Measurements from ENCODE around the gene CTSC.

Gene CTSC

DNA sequence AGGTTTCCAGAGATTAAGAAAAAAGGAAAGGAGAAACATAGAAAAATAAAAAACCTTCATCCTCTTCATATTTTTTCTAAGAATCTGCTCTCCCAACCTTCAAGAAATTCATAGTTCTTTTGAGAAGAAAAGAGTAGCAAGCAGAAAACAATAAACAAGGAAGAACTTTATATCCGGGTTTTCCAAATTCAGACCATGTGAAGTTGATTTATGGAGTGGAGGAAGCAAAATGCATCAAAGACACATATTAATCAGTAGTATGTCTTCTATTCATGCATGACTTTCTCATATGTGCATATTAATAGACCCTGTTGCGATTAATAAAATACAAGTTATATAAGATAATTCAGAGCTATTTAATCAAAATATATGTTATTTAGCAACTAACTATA, 20.5 kb upstream of the CTSC start:
- Histone ChIP-seq H4K91ac (ENCODE audit: low read depth, low read length, poor library complexity) (no peak overlapping the region), H3K18ac (ENCODE audit: low read length) (no peak overlapping the region), H2AFZ (ENCODE audit: low read length) (no peak overlapping the region), H3K4ac (ENCODE audit: low read length) (no peak overlapping the region), H3K4me2 (ENCODE audit: insufficient read depth, low read length, poor library complexity, severe bottlenecking) (no peak overlapping the region), H3K9ac (ENCODE audit: low read depth, low read length, poor library complexity) (no peak overlapping the region), H3K27ac (replicated peaks; ENCODE audit: low read length) (no peak overlapping the region), H3K4me1 (ENCODE audit: control insufficient read depth in 2 of 2, insufficient read depth in 1 of 2, low read depth in 1 of 2, low read length in 2 of 2) (no peaks in the 10 kb centered on the region), H3K9me3 (replicated peaks in 1 of 2; ENCODE audit: control insufficient read depth in 2 of 2, insufficient read depth in 1 of 2, low read depth in 1 of 2, low read length in 2 of 2) (no peaks in the 10 kb centered on the region), H3K14ac (ENCODE audit: low read length) (no peak overlapping the region), H3K27me3 (ENCODE audit: control insufficient read depth in 3 of 3, insufficient read depth in 3 of 3, low read depth in 1 of 3, low read length in 3 of 3) (no peaks in the 10 kb centered on the region), H2BK5ac (ENCODE audit: low read length) (no peak overlapping the region), H2BK15ac (ENCODE audit: low read length) (no peak overlapping the region), H3K23ac (ENCODE audit: low read depth, low read length, poor library complexity) (no peak overlapping the region), H2BK12ac (ENCODE audit: low read length) (no peak overlapping the region), H2BK120ac (ENCODE audit: low read depth, low read length) (no peak overlapping the region), H3K4me3 (ENCODE audit: low read length in 2 of 2) (no peak overlapping the region), H2AK5ac (ENCODE audit: low read depth, low read length) (no peak overlapping the region), H3K79me1 (ENCODE audit: low read depth, low read length) (no peaks in the 10 kb centered on the region), H3K36me3 (replicated peaks in 1 of 2; ENCODE audit: control insufficient read depth in 2 of 2, insufficient read depth in 2 of 2, low read length in 2 of 2) (no peaks in the 10 kb centered on the region), H4K8ac (ENCODE audit: low read depth, low read length) (no peak overlapping the region)
- no CpG with 5 or more reads among the region's 2 CpGs for WGBS, 2 donors (ENCODE audit: extremely low coverage in 2 of 2, insufficient read length in 2 of 2, insufficient replicate concordance in 1 of 2)
- DNase-seq (ENCODE audit: low spot score) = no peak

DNA sequence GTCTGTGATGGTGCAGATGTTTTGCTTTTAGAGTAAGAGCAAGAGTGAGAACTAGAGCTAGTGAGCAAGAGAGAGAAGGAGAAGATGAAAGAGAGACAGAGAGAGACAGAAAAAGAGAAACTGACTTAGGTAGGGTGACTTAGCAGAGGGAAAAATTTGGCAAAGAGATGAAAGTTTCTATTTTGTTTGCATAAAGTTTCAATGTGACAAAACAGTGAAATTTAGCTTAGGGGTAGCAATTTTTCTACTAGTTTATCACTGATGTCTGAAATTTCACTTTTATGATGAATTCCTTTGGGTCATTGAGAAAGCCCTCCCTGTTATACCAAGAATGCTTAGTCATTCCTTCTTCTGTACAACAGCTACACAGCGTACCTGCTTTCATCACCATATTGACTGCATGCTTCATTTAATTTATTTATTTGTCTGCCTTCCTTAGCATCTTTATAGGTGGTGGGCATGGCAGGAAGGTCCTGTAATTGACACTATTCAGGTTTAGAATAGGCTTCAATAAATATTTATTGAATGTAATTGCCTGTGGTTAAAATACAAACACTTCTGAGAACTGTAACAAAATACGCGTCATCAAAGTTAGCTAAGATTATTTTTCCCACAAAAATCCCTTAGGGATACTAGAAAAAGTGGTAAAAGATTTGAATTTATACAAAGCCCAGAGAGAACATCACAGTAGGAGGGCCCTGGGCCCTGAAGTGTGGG, 19.9 kb upstream of the CTSC start:
- no peak overlapping the region for H3K23ac ChIP-seq (ENCODE audit: low read depth, low read length, poor library complexity)
- H2BK12ac ChIP-seq (ENCODE audit: low read length) = no peak overlapping the region
- no peaks in the 10 kb centered on the region for H3K79me1 ChIP-seq (ENCODE audit: low read depth, low read length)
- no peak overlapping the region for H3K4me2 ChIP-seq (ENCODE audit: insufficient read depth, low read length, poor library complexity, severe bottlenecking)
- no CpG with 5 or more reads among the region's 3 CpGs for WGBS, 2 donors (ENCODE audit: extremely low coverage in 2 of 2, insufficient read length in 2 of 2, insufficient replicate concordance in 1 of 2)
- no peak overlapping the region for H2BK15ac ChIP-seq (ENCODE audit: low read length)
- no peaks in the 10 kb centered on the region for H3K9me3 ChIP-seq (replicated peaks in 1 of 2; ENCODE audit: control insufficient read depth in 2 of 2, insufficient read depth in 1 of 2, low read depth in 1 of 2, low read length in 2 of 2)
- H3K27me3 ChIP-seq (ENCODE audit: control insufficient read depth in 3 of 3, insufficient read depth in 3 of 3, low read depth in 1 of 3, low read length in 3 of 3) = no peaks in the 10 kb centered on the region
- H2AK5ac ChIP-seq (ENCODE audit: low read depth, low read length) = no peak overlapping the region
- H3K9ac ChIP-seq (ENCODE audit: low read depth, low read length, poor library complexity) = no peak overlapping the region
- no peak overlapping the region for H2BK5ac ChIP-seq (ENCODE audit: low read length)
- no peak for DNase-seq (ENCODE audit: low spot score)
- H3K18ac ChIP-seq (ENCODE audit: low read length) = no peak overlapping the region
- H3K14ac ChIP-seq (ENCODE audit: low read length) = no peak overlapping the region
- no peak overlapping the region for H3K4me3 ChIP-seq (ENCODE audit: low read length in 2 of 2)
- no peaks in the 10 kb centered on the region for H3K4me1 ChIP-seq (ENCODE audit: control insufficient read depth in 2 of 2, insufficient read depth in 1 of 2, low read depth in 1 of 2, low read length in 2 of 2)
- H4K91ac ChIP-seq (ENCODE audit: low read depth, low read length, poor library complexity) = no peak overlapping the region
- H2BK120ac ChIP-seq (ENCODE audit: low read depth, low read length) = no peak overlapping the region
- no peak overlapping the region for H2AFZ ChIP-seq (ENCODE audit: low read length)
- no peak overlapping the region for H4K8ac ChIP-seq (ENCODE audit: low read depth, low read length)
- no peak overlapping the region for H3K27ac ChIP-seq (replicated peaks; ENCODE audit: low read length)
- no peak overlapping the region for H3K4ac ChIP-seq (ENCODE audit: low read length)
- H3K36me3 ChIP-seq (replicated peaks in 1 of 2; ENCODE audit: control insufficient read depth in 2 of 2, insufficient read depth in 2 of 2, low read length in 2 of 2) = no peaks in the 10 kb centered on the region

GRCh38 chr11:88355887-88356286, 18.4 kb upstream of the CTSC start:
- no peak overlapping the region for H2BK12ac ChIP-seq (ENCODE audit: low read length)
- no peak overlapping the region for H2BK120ac ChIP-seq (ENCODE audit: low read depth, low read length)
- H2BK5ac ChIP-seq (ENCODE audit: low read length) = no peak overlapping the region
- no peaks in the 10 kb centered on the region for H3K36me3 ChIP-seq (replicated peaks in 1 of 2; ENCODE audit: control insufficient read depth in 2 of 2, insufficient read depth in 2 of 2, low read length in 2 of 2)
- H3K79me1 ChIP-seq (ENCODE audit: low read depth, low read length) = no peaks in the 10 kb centered on the region
- WGBS, 2 donors (ENCODE audit: extremely low coverage in 2 of 2, insufficient read length in 2 of 2, insufficient replicate concordance in 1 of 2) = no CpG with 5 or more reads among the region's 2 CpGs
- no peak overlapping the region for H4K91ac ChIP-seq (ENCODE audit: low read depth, low read length, poor library complexity)
- DNase-seq (ENCODE audit: low spot score) = no peak
- no peak overlapping the region for H2AK5ac ChIP-seq (ENCODE audit: low read depth, low read length)
- H3K9ac ChIP-seq (ENCODE audit: low read depth, low read length, poor library complexity) = no peak overlapping the region
- H3K4me2 ChIP-seq (ENCODE audit: insufficient read depth, low read length, poor library complexity, severe bottlenecking) = no peak overlapping the region
- H2AFZ ChIP-seq (ENCODE audit: low read length) = no peak overlapping the region
- no peak overlapping the region for H4K8ac ChIP-seq (ENCODE audit: low read depth, low read length)
- no peak overlapping the region for H3K23ac ChIP-seq (ENCODE audit: low read depth, low read length, poor library complexity)
- H3K9me3 ChIP-seq (replicated peaks in 1 of 2; ENCODE audit: control insufficient read depth in 2 of 2, insufficient read depth in 1 of 2, low read depth in 1 of 2, low read length in 2 of 2) = no peaks in the 10 kb centered on the region
- no peak overlapping the region for H3K14ac ChIP-seq (ENCODE audit: low read length)
- no peak overlapping the region for H3K18ac ChIP-seq (ENCODE audit: low read length)
- H3K4me3 ChIP-seq (ENCODE audit: low read length in 2 of 2) = no peak overlapping the region
- H3K27me3 ChIP-seq (ENCODE audit: control insufficient read depth in 3 of 3, insufficient read depth in 3 of 3, low read depth in 1 of 3, low read length in 3 of 3) = no peaks in the 10 kb centered on the region
- H3K27ac ChIP-seq (replicated peaks; ENCODE audit: low read length) = no peak overlapping the region
- no peak overlapping the region for H2BK15ac ChIP-seq (ENCODE audit: low read length)
- no peak overlapping the region for H3K4ac ChIP-seq (ENCODE audit: low read length)
- H3K4me1 ChIP-seq (ENCODE audit: control insufficient read depth in 2 of 2, insufficient read depth in 1 of 2, low read depth in 1 of 2, low read length in 2 of 2) = no peaks in the 10 kb centered on the region

DNA sequence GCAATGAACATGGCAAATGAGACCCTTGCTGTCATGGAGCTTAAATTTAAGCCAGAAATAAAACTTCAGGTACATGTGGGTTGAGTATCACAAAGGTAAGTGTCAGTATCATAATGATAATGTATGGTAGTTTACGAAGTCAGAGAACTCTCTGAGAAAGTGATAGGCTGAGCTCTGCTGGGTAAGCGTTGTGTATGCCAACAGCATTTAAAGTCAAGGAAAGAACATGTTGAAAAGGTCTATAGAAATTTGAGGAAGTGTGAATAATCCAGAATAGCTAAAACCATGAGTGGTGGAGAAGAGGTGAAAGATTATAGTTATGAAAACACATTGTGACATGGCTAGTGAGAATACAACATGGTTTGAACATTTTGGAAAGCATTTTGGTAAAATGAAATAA, 17.4 kb upstream of the CTSC start:
- Histone ChIP-seq H2BK12ac (ENCODE audit: low read length) (no peak overlapping the region), H3K79me1 (ENCODE audit: low read depth, low read length) (no peaks in the 10 kb centered on the region)
- WGBS, 2 donors (ENCODE audit: extremely low coverage in 2 of 2, insufficient read length in 2 of 2, insufficient replicate concordance in 1 of 2) = no CpG with 5 or more reads among the region's 2 CpGs

More for the DNA sequence above, 17.4 kb upstream of the CTSC start:
- H3K4me1 ChIP-seq (ENCODE audit: control insufficient read depth in 2 of 2, insufficient read depth in 1 of 2, low read depth in 1 of 2, low read length in 2 of 2) = no peaks in the 10 kb centered on the region
- no peak overlapping the region for H2BK5ac ChIP-seq (ENCODE audit: low read length)
- no peak overlapping the region for H3K9ac ChIP-seq (ENCODE audit: low read depth, low read length, poor library complexity)
- H2AK5ac ChIP-seq (ENCODE audit: low read depth, low read length) = no peak overlapping the region
- H3K14ac ChIP-seq (ENCODE audit: low read length) = no peak overlapping the region
- DNase-seq (ENCODE audit: low spot score) = no peak
- H2BK120ac ChIP-seq (ENCODE audit: low read depth, low read length) = no peak overlapping the region
- no peak overlapping the region for H4K91ac ChIP-seq (ENCODE audit: low read depth, low read length, poor library complexity)
- no peaks in the 10 kb centered on the region for H3K36me3 ChIP-seq (replicated peaks in 1 of 2; ENCODE audit: control insufficient read depth in 2 of 2, insufficient read depth in 2 of 2, low read length in 2 of 2)
- no peak overlapping the region for H4K8ac ChIP-seq (ENCODE audit: low read depth, low read length)
- H3K18ac ChIP-seq (ENCODE audit: low read length) = no peak overlapping the region
- H3K23ac ChIP-seq (ENCODE audit: low read depth, low read length, poor library complexity) = no peak overlapping the region
- no peak overlapping the region for H3K4ac ChIP-seq (ENCODE audit: low read length)
- no peaks in the 10 kb centered on the region for H3K27me3 ChIP-seq (ENCODE audit: control insufficient read depth in 3 of 3, insufficient read depth in 3 of 3, low read depth in 1 of 3, low read length in 3 of 3)
- H2BK15ac ChIP-seq (ENCODE audit: low read length) = no peak overlapping the region
- no peaks in the 10 kb centered on the region for H3K9me3 ChIP-seq (replicated peaks in 1 of 2; ENCODE audit: control insufficient read depth in 2 of 2, insufficient read depth in 1 of 2, low read depth in 1 of 2, low read length in 2 of 2)
- H3K27ac ChIP-seq (replicated peaks; ENCODE audit: low read length) = no peak overlapping the region
- H2AFZ ChIP-seq (ENCODE audit: low read length) = no peak overlapping the region
- no peak overlapping the region for H3K4me3 ChIP-seq (ENCODE audit: low read length in 2 of 2)
- H3K4me2 ChIP-seq (ENCODE audit: insufficient read depth, low read length, poor library complexity, severe bottlenecking) = no peak overlapping the region

Data from neuronal stem cell (in vitro differentiated cells).